H1 (cell line): ENCODE data around the gene MGMT. TPM values are rescaled to one million over a fixed set of nuclear protein-coding genes. Genes with fewer than 3 reads are reported as not detected.

Experiments
- CREB1 ChIP-seq: IDR thresholded peaks from 2 replicates; pipeline ENCODE4 v1.6.1; 2012; ENCODE audit warnings: inconsistent platforms
- KDM4A ChIP-seq: IDR thresholded peaks from one replicate; pipeline ENCODE4 v1.7.1; 2012; ENCODE audit warnings: low read depth, mild to moderate bottlenecking, moderate library complexity, low read length, inconsistent platforms; ENCODE audit not compliant: severe bottlenecking
- polyA plus RNA-seq, 7 experiments: library from polyadenylated mRNA; depleted of rRNA in 3 of 7; stranded (reverse) in 5 of 7; unstranded in 2 of 7; fragments of >200 nt in 5 of 7; fragments of 200-250 nt in 2 of 7; gene quantifications; 1 replicate in 5 of 7; 2 replicates in 1 of 7; 4 replicates in 1 of 7; pipeline versions ENCODE4 v1.2.1 to v1.2.3, GENCODE V29; 2011 to 2013; ENCODE audit warnings: missing spikeins in 2 of 7, mixed read lengths in 2 of 7
- total RNA-seq: library from RNA; stranded (reverse); fragmentation: NEBNext Ultra II Directional; extraction: Animal tissue kit (Norgen Biotek cat#: 25700); gene quantifications from 2 replicates; pipeline ENCODE4 v1.2.1, GENCODE V29; 2021

MGMT gene
- total and polyA plus RNA-seq, 2 of the 8 experiments (the other 6 are each of a cell fraction or from before 2014, with no cell fraction given), result 9.9 to 10.7 TPM

DNA sequence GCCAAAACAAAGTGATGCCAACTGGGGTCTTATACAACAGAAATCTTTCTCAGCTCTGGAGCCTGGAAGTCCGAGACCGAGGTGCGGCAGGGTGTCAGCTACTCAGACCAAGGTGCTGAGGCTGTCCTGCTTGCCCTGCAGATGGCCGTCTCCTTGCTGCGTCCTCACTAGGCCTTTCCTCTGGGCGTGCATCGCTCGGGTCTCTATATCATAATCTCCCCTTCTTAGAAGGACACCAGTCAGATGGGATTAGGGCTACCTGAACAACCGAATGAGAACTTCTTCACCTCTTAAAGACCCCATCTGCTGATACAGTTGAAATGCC lies 252.3 kb downstream of the MGMT start (continued):
- TF ChIP-seq KDM4A (no peak), CREB1 (no peak)
